ENCODE measurements around the gene CAV1.

Gene CAV1

DNA sequence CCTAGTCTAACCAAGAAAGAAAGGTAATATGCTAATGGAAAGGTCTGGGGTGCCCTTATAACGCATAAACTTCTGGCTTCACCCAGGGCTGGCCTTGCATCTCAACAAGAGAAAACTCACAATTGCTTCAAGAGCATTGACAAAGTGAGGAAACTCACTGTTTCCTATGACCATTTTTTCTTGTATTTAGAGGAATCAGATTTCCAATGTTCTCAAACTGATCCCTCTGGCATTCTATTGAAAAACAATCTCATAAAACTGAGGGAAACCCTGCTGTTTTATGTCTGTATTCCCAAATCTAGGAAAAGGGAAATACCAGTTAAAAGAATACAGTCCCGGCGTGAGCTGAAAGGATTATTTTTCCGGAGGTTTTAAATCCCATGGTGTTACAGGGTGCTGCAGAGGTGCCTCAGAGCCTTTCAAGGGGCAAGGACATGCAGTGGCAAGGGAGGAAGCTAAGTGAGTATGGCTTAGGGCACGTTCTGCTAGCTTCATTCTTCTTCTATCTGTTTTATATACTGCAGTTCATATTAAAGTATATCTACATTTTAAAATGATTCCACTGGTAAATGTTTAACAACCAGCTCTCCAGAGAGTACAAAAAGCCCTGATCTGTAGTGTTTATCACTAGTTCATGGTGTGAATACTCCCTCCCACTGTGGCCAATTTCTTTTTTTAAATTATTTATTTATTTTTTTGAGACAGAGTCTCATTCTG lies 68.7 kb downstream of the CAV1 start:
- DNase-seq (ENCODE audit: extremely low read depth, insufficient read length) = no peak
- H3K4me3 ChIP-seq (replicated peaks; ENCODE audit: low read depth, low read length) = no peak overlapping the region
- no peak for TF ChIP-seq CTCF (IDR thresholded peaks at IDR 0.05; ENCODE audit: insufficient read depth, low read length, poor library complexity, severe bottlenecking)
- H3K36me3 ChIP-seq (ENCODE audit: control insufficient read depth, insufficient read depth, low read length) = no peaks in the 10 kb centered on the region
- H3K27me3 ChIP-seq (replicated peaks; ENCODE audit: control insufficient read depth, insufficient read depth, low read length) = peaks cover 2% of the 10 kb centered on the region

- Histone ChIP-seq H3K4me3 (replicated peaks; ENCODE audit: low read depth, low read length) (no peak overlapping the region), H3K36me3 (ENCODE audit: control insufficient read depth, insufficient read depth, low read length) (no peaks in the 10 kb centered on the region), H3K27me3 (replicated peaks; ENCODE audit: control insufficient read depth, insufficient read depth, low read length) (peaks cover 2% of the 10 kb centered on the region)
- no peak for TF ChIP-seq CTCF (IDR thresholded peaks at IDR 0.05; ENCODE audit: insufficient read depth, low read length, poor library complexity, severe bottlenecking)
- DNase-seq (ENCODE audit: extremely low read depth, insufficient read length) = no peak
These were observed 70.2 kb downstream of the CAV1 start for GRCh38 chr7:116595063-116595462.

GRCh38 chr7:116597384-116597783 lies 72.5 kb downstream of the CAV1 start:
- no peak for TF ChIP-seq CTCF (IDR thresholded peaks at IDR 0.05; ENCODE audit: insufficient read depth, low read length, poor library complexity, severe bottlenecking)
- peaks cover 2% of the 10 kb centered on the region for H3K27me3 ChIP-seq (replicated peaks; ENCODE audit: control insufficient read depth, insufficient read depth, low read length)
- DNase-seq (ENCODE audit: extremely low read depth, insufficient read length) = no peak
- no peaks in the 10 kb centered on the region for H3K36me3 ChIP-seq (ENCODE audit: control insufficient read depth, insufficient read depth, low read length)
- no peak overlapping the region for H3K4me3 ChIP-seq (replicated peaks; ENCODE audit: low read depth, low read length)

DNA sequence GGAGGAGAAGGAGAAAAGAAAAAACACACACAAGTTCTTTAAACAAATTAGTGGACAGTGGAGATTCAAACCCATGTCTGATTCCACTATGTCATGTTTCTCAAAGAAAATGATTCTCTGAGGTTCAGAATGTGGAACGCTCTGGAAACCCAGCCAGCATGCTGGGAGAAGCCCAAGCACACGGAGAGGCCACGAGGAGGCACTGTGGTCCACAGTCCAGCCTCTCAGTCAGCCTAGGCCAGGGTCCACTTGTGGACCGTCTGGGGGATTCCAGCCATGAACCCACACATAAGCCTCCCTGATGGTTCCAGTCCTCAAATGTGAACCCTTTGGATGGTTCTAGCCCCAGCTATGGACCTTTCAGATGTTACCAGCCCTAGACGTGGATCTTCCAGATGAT lies 73.4 kb downstream of the CAV1 start:
- H3K27me3 ChIP-seq (replicated peaks; ENCODE audit: control insufficient read depth, insufficient read depth, low read length) = no peaks in the 10 kb centered on the region; the same call in 1 of the 2 replicates
- no peak for DNase-seq (ENCODE audit: extremely low read depth, insufficient read length)
- no peak overlapping the region for H3K4me3 ChIP-seq (replicated peaks; ENCODE audit: low read depth, low read length)
- peak; percentile 57 for TF ChIP-seq CTCF (IDR thresholded peaks at IDR 0.05; ENCODE audit: insufficient read depth, low read length, poor library complexity, severe bottlenecking)
- H3K36me3 ChIP-seq (ENCODE audit: control insufficient read depth, insufficient read depth, low read length) = no peaks in the 10 kb centered on the region

GRCh38 chr7:116598861-116599260 lies 74.0 kb downstream of the CAV1 start:
- Histone ChIP-seq H3K36me3 (ENCODE audit: control insufficient read depth, insufficient read depth, low read length) (no peaks in the 10 kb centered on the region), H3K4me3 (replicated peaks; ENCODE audit: low read depth, low read length) (no peak overlapping the region), H3K27me3 (replicated peaks; ENCODE audit: control insufficient read depth, insufficient read depth, low read length) (no peaks in the 10 kb centered on the region; the same call in 1 of the 2 replicates)
- no peak for TF ChIP-seq CTCF (IDR thresholded peaks at IDR 0.05; ENCODE audit: insufficient read depth, low read length, poor library complexity, severe bottlenecking)
- no peak for DNase-seq (ENCODE audit: extremely low read depth, insufficient read length)
